ENCODE data around the gene PTPRG. TPM values are rescaled to one million over a fixed set of nuclear protein-coding genes. Genes with fewer than 3 reads are reported as not detected.

PTPRG gene
- total and polyA plus RNA-seq, 2 experiments from 2014 or later, result 11.5 to 39.6 TPM

GRCh38 chr3:61615643-61616042 lies 54.3 kb downstream of the PTPRG start:
- H3K9ac ChIP-seq, result no peak overlapping the region
- no peak overlapping the region for H3K27ac ChIP-seq
- H3F3A ChIP-seq (ENCODE audit: insufficient read depth), result 0 out of 2 replicates have a peak, but pooled peaks cover 3% of the 10 kb centered on the region
- no peak overlapping the region for H3K4me3 ChIP-seq
- peaks cover 55% of the 10 kb centered on the region for H3K79me2 ChIP-seq (ENCODE audit: insufficient read depth)
- H3K9me3 ChIP-seq (ENCODE audit: low read depth), result no peaks in the 10 kb centered on the region
- TF ChIP-seq EZH2phosphoT487 (IDR thresholded peaks at IDR 0.05; ENCODE audit: insufficient read depth, low read depth) (no peak), EZH2 (IDR thresholded peaks at IDR 0.05; ENCODE audit: insufficient read depth, poor library complexity, severe bottlenecking) (no peak)
- no peak overlapping the region for H2AFZ ChIP-seq
- 75 to 80% methylated on average over 4 of the region's 4 CpGs for WGBS, 2 experiments (ENCODE audit: low coverage in 1 of 2, low lambda C conversion rate in 2 of 2, missing lambda C conversion rate in 2 of 2)
- no peaks in the 10 kb centered on the region for H4K20me1 ChIP-seq (ENCODE audit: insufficient read depth)
- DNase-seq, result no peak
- no peaks in the 10 kb centered on the region for H3K27me3 ChIP-seq (replicated peaks; ENCODE audit: insufficient read depth)
- no peaks in the 10 kb centered on the region for H3K9me2 ChIP-seq (ENCODE audit: insufficient read depth)
- no peaks in the 10 kb centered on the region for H3K36me3 ChIP-seq (ENCODE audit: low read depth)
- H3K4me2 ChIP-seq (ENCODE audit: unreplicated experiment), result no peak overlapping the region
- in situ Hi-C loops (cut with MboI), result no loop called here
- H3K4me1 ChIP-seq (ENCODE audit: insufficient read depth), result peaks cover 26% of the 10 kb centered on the region

DNA sequence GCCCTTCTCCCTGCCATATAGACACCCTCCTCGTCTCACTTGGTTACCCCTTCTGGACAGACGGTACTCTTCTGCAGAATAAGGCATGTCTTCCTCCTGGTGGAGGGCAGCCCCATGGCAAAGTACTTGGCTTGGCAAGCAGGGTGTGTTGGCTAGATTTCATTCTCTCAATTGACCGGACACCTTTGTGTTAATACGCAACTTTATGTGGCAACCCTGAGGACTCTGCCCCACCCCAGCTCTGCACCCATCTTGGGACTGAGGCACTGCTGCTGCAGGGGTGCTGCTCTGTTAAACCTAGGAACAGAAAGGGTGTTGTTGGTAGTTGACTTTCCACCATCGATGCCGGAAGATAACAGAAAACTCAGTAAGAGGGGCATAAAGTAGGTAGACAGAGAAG lies 55.2 kb downstream of the PTPRG start:
- H3F3A ChIP-seq (ENCODE audit: insufficient read depth), result 0 out of 2 replicates have a peak, but pooled peaks cover 3% of the 10 kb centered on the region
- in situ Hi-C loops (cut with MboI), result no loop called here
- TF ChIP-seq EZH2 (IDR thresholded peaks at IDR 0.05; ENCODE audit: insufficient read depth, poor library complexity, severe bottlenecking) (no peak), EZH2phosphoT487 (IDR thresholded peaks at IDR 0.05; ENCODE audit: insufficient read depth, low read depth) (no peak)

GRCh38 chr3:61617041-61617440 lies 55.7 kb downstream of the PTPRG start:
- TF ChIP-seq EZH2 (IDR thresholded peaks at IDR 0.05; ENCODE audit: insufficient read depth, poor library complexity, severe bottlenecking), result no peak
- TF ChIP-seq EZH2phosphoT487 (IDR thresholded peaks at IDR 0.05; ENCODE audit: insufficient read depth, low read depth), result no peak
- Histone ChIP-seq H3K4me3 (no peak overlapping the region), H3K9ac (no peak overlapping the region), H3K36me3 (ENCODE audit: low read depth) (no peaks in the 10 kb centered on the region), H3K79me2 (ENCODE audit: insufficient read depth) (peaks cover 56% of the 10 kb centered on the region), H4K20me1 (ENCODE audit: insufficient read depth) (no peaks in the 10 kb centered on the region), H3K9me2 (ENCODE audit: insufficient read depth) (no peaks in the 10 kb centered on the region), H3F3A (ENCODE audit: insufficient read depth) (0 out of 2 replicates have a peak, but pooled peaks cover 3% of the 10 kb centered on the region), H3K27ac (no peak overlapping the region), H3K9me3 (ENCODE audit: low read depth) (no peaks in the 10 kb centered on the region), H3K4me1 (ENCODE audit: insufficient read depth) (peaks cover 23% of the 10 kb centered on the region), H3K4me2 (ENCODE audit: unreplicated experiment) (peak overlapping the region; percentile 34), H3K27me3 (replicated peaks; ENCODE audit: insufficient read depth) (no peaks in the 10 kb centered on the region), H2AFZ (peak overlapping the region; percentile 54)
- in situ Hi-C loops (cut with MboI), result no loop called here
- DNase-seq, result peak; percentile 66
- 32 to 33% methylated on average over 4 of the region's 4 CpGs for WGBS, 2 experiments (ENCODE audit: low coverage in 1 of 2, low lambda C conversion rate in 2 of 2, missing lambda C conversion rate in 2 of 2)

More for the DNA sequence above, 55.2 kb downstream of the PTPRG start:
- Histone ChIP-seq H2AFZ (peak overlapping the region; percentile 54; the same call in 1 of the 2 replicates), H3K79me2 (ENCODE audit: insufficient read depth) (peaks cover 57% of the 10 kb centered on the region), H3K9me2 (ENCODE audit: insufficient read depth) (no peaks in the 10 kb centered on the region), H3K27me3 (replicated peaks; ENCODE audit: insufficient read depth) (no peaks in the 10 kb centered on the region), H4K20me1 (ENCODE audit: insufficient read depth) (no peaks in the 10 kb centered on the region), H3K4me1 (ENCODE audit: insufficient read depth) (peaks cover 26% of the 10 kb centered on the region), H3K4me2 (ENCODE audit: unreplicated experiment) (no peak overlapping the region), H3K36me3 (ENCODE audit: low read depth) (no peaks in the 10 kb centered on the region), H3K9ac (no peak overlapping the region), H3K27ac (no peak overlapping the region), H3K4me3 (no peak overlapping the region), H3K9me3 (ENCODE audit: low read depth) (no peaks in the 10 kb centered on the region)
- WGBS, 2 experiments (ENCODE audit: low coverage in 1 of 2, low lambda C conversion rate in 2 of 2, missing lambda C conversion rate in 2 of 2), result 93 to 94% methylated on average over 6 of the region's 6 CpGs
- DNase-seq, result no peak

DNA sequence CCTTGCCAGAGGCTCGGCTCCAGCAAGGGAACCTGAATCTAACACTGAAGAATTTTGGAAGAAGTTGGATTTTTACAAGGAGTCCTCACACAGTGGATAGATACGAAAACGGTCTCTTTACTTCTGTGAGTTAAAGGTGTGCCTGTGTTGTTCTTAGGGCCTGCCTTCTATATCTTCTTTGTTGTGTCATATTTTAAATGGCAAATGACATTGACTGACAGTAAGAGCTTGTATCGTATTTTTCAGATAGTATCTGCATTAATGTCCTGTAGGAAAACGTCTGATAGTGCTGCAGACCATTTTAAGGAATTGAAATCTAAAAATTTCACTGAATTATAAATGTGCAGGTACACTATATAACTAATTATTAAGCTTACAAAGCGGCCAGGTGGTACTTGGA lies 56.3 kb downstream of the PTPRG start:
- no peak for DNase-seq
- H3K9me2 ChIP-seq (ENCODE audit: insufficient read depth), result no peaks in the 10 kb centered on the region
- H3K4me1 ChIP-seq (ENCODE audit: insufficient read depth), result peaks cover 17% of the 10 kb centered on the region
- peak overlapping the region; percentile 34 for H3K4me2 ChIP-seq (ENCODE audit: unreplicated experiment)
- no peaks in the 10 kb centered on the region for H3K9me3 ChIP-seq (ENCODE audit: low read depth)
- no peak overlapping the region for H3K9ac ChIP-seq
- H3F3A ChIP-seq (ENCODE audit: insufficient read depth), result 0 out of 2 replicates have a peak, but pooled peaks cover 3% of the 10 kb centered on the region
- WGBS, 2 experiments (ENCODE audit: low coverage in 1 of 2, low lambda C conversion rate in 2 of 2, missing lambda C conversion rate in 2 of 2), result 97 to 98% methylated on average over 6 of the region's 6 CpGs
- H3K4me3 ChIP-seq, result no peak overlapping the region
- peak overlapping the region; percentile 54 for H2AFZ ChIP-seq
- in situ Hi-C loops (cut with MboI), result no loop called here
- H3K36me3 ChIP-seq (ENCODE audit: low read depth), result no peaks in the 10 kb centered on the region
- H3K27ac ChIP-seq, result no peak overlapping the region
- H4K20me1 ChIP-seq (ENCODE audit: insufficient read depth), result no peaks in the 10 kb centered on the region
- TF ChIP-seq EZH2 (IDR thresholded peaks at IDR 0.05; ENCODE audit: insufficient read depth, poor library complexity, severe bottlenecking) (no peak), EZH2phosphoT487 (IDR thresholded peaks at IDR 0.05; ENCODE audit: insufficient read depth, low read depth) (no peak)
- H3K27me3 ChIP-seq (replicated peaks; ENCODE audit: insufficient read depth), result no peaks in the 10 kb centered on the region
- H3K79me2 ChIP-seq (ENCODE audit: insufficient read depth), result peaks cover 55% of the 10 kb centered on the region

Data from GM23248 (cell line).